Jurkat, Clone E6-1 (cell line): Measurements from ENCODE around the gene CLTA.
"Not testable (repeated sequence)": the region's sequence is repeated elsewhere in the genome, so short reads cannot be mapped to it uniquely, and the experiment has no call there.

Experiments
- DNase-seq: peaks from one replicate; pipeline ENCODE4 v3.0.0-alpha.2; 2011; ENCODE audit warnings: low read depth, low spot score
- H3K4me3 ChIP-seq: 2 replicates; pipeline ENCODE4 v1.5.1; 2011; ENCODE audit warnings: mild to moderate bottlenecking, low read length, control low read depth, moderate library complexity

The CLTA gene

GRCh38 chr9:36214571-36214970, 23.9 kb downstream of the CLTA start:
- no peak for DNase-seq
- H3K4me3 ChIP-seq: no peak overlapping the region

GRCh38 chr9:36217256-36217968, 26.7 kb downstream of the CLTA start:
- H3K4me3 ChIP-seq: no peak overlapping the region
- no peak for DNase-seq

GRCh38 chr9:36218011-36218410, 27.3 kb downstream of the CLTA start:
- no peak for DNase-seq
- no peak overlapping the region for H3K4me3 ChIP-seq

GRCh38 chr9:36218411-36218901, 27.7 kb downstream of the CLTA start:
- no peak overlapping the region for H3K4me3 ChIP-seq
- DNase-seq: no peak

- H3K4me3 ChIP-seq: no peak overlapping the region
- no peak for DNase-seq
These were observed 30.9 kb downstream of the CLTA start for GRCh38 chr9:36221667-36222066.

GRCh38 chr9:36222449-36222848, 31.7 kb downstream of the CLTA start:
- DNase-seq: no peak
- no peak overlapping the region for H3K4me3 ChIP-seq

GRCh38 chr9:36237230-36237629, 46.5 kb downstream of the CLTA start:
- H3K4me3 ChIP-seq: no peak overlapping the region
- DNase-seq: no peak

GRCh38 chr9:36239205-36239604, 48.5 kb downstream of the CLTA start:
- not testable (repeated sequence) for DNase-seq, H3K4me3 ChIP-seq

- DNase-seq, H3K4me3 ChIP-seq: not testable (repeated sequence)
These were observed 49.0 kb downstream of the CLTA start for GRCh38 chr9:36239675-36240074.

- DNase-seq: no peak
- no peak overlapping the region for H3K4me3 ChIP-seq
These were observed 55.2 kb downstream of the CLTA start for GRCh38 chr9:36245906-36246305.

GRCh38 chr9:36247356-36247755, 56.6 kb downstream of the CLTA start:
- DNase-seq: no peak
- H3K4me3 ChIP-seq: no peak overlapping the region

- not testable (repeated sequence) for H3K4me3 ChIP-seq
- peak; percentile 32 for DNase-seq
These were observed 57.3 kb downstream of the CLTA start for GRCh38 chr9:36248061-36248460.

- no peak for DNase-seq
- no peak overlapping the region for H3K4me3 ChIP-seq
These were observed 58.5 kb downstream of the CLTA start for GRCh38 chr9:36249189-36249588.

- no peak overlapping the region for H3K4me3 ChIP-seq
- no peak for DNase-seq
These were observed 59.4 kb downstream of the CLTA start for GRCh38 chr9:36250079-36250478.

- no peak for DNase-seq
- H3K4me3 ChIP-seq: no peak overlapping the region
These were observed 60.7 kb downstream of the CLTA start for GRCh38 chr9:36251428-36251827.

- peak; percentile 89 for DNase-seq
- peak within 1 kb of the TSS; percentile 88 for H3K4me3 ChIP-seq
These were observed 67.7 kb downstream of the CLTA start, which contains the start of gene GNE for GRCh38 chr9:36258208-36258995. Gene GNE (minus strand): TSS chr9:36258448. CDS start chr9:36249355, 9,093 bp downstream.

- DNase-seq: no peak
- peak overlapping the region; percentile 88 for H3K4me3 ChIP-seq
These were observed 68.3 kb downstream of the CLTA start for GRCh38 chr9:36258996-36259533.
